WERI-Rb-1 (cell line): ENCODE measurements around the gene SERPINA7.

Experiments used
- DNase-seq: peaks from one replicate; pipeline ENCODE4 v3.0.0-alpha.2; 2020
- H3K27ac ChIP-seq: fragments of 250-450 bp; sonication (Bioruptor Pico); 2 replicates; pipeline ENCODE4 v1.5.1; 2020; ENCODE audit warnings: mild to moderate bottlenecking, moderate library complexity
- H3K27me3 ChIP-seq: fragments of 250-450 bp; sonication (Bioruptor Pico); 2 replicates; pipeline ENCODE4 v1.5.1; 2021; ENCODE audit warnings: mild to moderate bottlenecking, low read depth, moderate library complexity; ENCODE audit not compliant: insufficient read depth, severe bottlenecking
- H3K36me3 ChIP-seq: fragments of 250-450 bp; sonication (Bioruptor Pico); 2 replicates; pipeline ENCODE4 v1.5.1; 2020; ENCODE audit warnings: mild to moderate bottlenecking, moderate library complexity
- H3K4me3 ChIP-seq: 2 replicates; pipeline ENCODE4 v1.5.1; 2011; ENCODE audit warnings: low read depth, mild to moderate bottlenecking, control low read depth, low read length
- H3K9me3 ChIP-seq: fragments of 250-450 bp; sonication (Bioruptor Pico); 2 replicates; pipeline ENCODE4 v1.5.1; 2021; ENCODE audit warnings: mild to moderate bottlenecking, moderate library complexity; ENCODE audit not compliant: severe bottlenecking
- TF ChIP-seq, protein P1 (sequence below): IDR thresholded peaks from 2 replicates; pipeline ENCODE4 v1.5.1; 2011; ENCODE audit warnings: low read depth, mild to moderate bottlenecking, control low read depth, inconsistent platforms, low read length

The SERPINA7 gene, protein sequence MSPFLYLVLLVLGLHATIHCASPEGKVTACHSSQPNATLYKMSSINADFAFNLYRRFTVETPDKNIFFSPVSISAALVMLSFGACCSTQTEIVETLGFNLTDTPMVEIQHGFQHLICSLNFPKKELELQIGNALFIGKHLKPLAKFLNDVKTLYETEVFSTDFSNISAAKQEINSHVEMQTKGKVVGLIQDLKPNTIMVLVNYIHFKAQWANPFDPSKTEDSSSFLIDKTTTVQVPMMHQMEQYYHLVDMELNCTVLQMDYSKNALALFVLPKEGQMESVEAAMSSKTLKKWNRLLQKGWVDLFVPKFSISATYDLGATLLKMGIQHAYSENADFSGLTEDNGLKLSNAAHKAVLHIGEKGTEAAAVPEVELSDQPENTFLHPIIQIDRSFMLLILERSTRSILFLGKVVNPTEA

GRCh38 chrX:106038625-106039024, at the start of gene SERPINA7:
Gene SERPINA7 (minus strand): TSS chrX:106038727. CDS start chrX:106037058, 1,669 bp downstream.
- H3K36me3 ChIP-seq = no peaks in the 10 kb centered on the region
- H3K27ac ChIP-seq = no peak within 1 kb of the TSS
- no peaks in the 10 kb centered on the region for H3K9me3 ChIP-seq
- peaks cover 26% of the 10 kb centered on the region for H3K27me3 ChIP-seq
- TF ChIP-seq, protein P1, sequence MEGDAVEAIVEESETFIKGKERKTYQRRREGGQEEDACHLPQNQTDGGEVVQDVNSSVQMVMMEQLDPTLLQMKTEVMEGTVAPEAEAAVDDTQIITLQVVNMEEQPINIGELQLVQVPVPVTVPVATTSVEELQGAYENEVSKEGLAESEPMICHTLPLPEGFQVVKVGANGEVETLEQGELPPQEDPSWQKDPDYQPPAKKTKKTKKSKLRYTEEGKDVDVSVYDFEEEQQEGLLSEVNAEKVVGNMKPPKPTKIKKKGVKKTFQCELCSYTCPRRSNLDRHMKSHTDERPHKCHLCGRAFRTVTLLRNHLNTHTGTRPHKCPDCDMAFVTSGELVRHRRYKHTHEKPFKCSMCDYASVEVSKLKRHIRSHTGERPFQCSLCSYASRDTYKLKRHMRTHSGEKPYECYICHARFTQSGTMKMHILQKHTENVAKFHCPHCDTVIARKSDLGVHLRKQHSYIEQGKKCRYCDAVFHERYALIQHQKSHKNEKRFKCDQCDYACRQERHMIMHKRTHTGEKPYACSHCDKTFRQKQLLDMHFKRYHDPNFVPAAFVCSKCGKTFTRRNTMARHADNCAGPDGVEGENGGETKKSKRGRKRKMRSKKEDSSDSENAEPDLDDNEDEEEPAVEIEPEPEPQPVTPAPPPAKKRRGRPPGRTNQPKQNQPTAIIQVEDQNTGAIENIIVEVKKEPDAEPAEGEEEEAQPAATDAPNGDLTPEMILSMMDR = no peak
- DNase-seq = no peak
- H3K4me3 ChIP-seq = no peak within 1 kb of the TSS

- no peak for DNase-seq
- Histone ChIP-seq H3K36me3 (no peaks in the 10 kb centered on the region), H3K27ac (no peak overlapping the region), H3K9me3 (no peaks in the 10 kb centered on the region), H3K4me3 (no peak overlapping the region), H3K27me3 (peaks cover 23% of the 10 kb centered on the region)
- TF ChIP-seq, protein P1 = no peak
Measured at GRCh38 chrX:106069048-106069447, 30.5 kb upstream of the SERPINA7 start.

DNA sequence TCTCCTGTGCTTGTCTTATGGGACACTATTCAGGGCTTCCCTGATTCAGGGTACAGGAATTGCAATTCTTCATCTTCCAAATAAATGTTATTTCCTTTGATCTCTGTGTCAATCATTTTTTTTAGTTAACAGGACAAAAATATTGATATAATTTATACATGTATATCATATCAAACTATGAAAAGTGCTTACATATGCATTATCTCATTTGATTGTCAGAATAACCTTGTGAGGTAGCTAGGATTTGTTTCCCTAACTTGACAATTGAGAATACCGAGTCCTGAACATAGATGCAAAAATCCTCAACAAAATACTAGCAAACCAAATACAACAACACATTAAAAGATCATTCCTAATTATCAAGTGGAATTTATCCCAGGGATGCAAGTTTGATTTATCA, 11.5 kb upstream of the SERPINA7 start:
- Histone ChIP-seq H3K27me3 (peaks cover 25% of the 10 kb centered on the region), H3K36me3 (no peaks in the 10 kb centered on the region), H3K27ac (no peak overlapping the region), H3K4me3 (no peak overlapping the region), H3K9me3 (no peaks in the 10 kb centered on the region)
- DNase-seq = no peak
- TF ChIP-seq, protein P1 = no peak

DNA sequence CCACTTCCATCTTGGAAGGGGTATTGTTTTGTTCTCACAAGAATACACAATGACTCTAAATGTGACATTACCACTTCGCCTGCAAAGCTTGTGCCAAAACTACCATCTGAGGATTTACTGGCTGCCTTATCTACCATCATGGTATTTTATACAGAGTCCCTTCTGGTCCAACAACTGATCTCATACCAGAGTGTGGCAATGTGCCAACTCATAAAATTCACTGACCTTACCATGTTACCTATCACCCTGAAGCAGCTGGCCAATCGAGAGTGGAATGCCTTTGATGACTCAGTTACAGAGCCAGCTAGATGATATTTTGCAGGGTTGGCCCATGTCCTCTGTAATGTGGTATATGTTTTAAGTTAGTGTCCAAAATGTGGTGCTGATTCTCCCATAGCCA, 3.8 kb upstream of the SERPINA7 start:
- no peak overlapping the region for H3K27ac ChIP-seq
- no peaks in the 10 kb centered on the region for H3K9me3 ChIP-seq
- TF ChIP-seq, protein P1 = no peak
- H3K4me3 ChIP-seq = no peak overlapping the region
- peaks cover 27% of the 10 kb centered on the region for H3K27me3 ChIP-seq
- H3K36me3 ChIP-seq = no peaks in the 10 kb centered on the region
- no peak for DNase-seq

- DNase-seq = no peak
- TF ChIP-seq, protein P1 = no peak
- no peaks in the 10 kb centered on the region for H3K9me3 ChIP-seq
Measured at GRCh38 chrX:106040861-106041260, 2.3 kb upstream of the SERPINA7 start.

DNA sequence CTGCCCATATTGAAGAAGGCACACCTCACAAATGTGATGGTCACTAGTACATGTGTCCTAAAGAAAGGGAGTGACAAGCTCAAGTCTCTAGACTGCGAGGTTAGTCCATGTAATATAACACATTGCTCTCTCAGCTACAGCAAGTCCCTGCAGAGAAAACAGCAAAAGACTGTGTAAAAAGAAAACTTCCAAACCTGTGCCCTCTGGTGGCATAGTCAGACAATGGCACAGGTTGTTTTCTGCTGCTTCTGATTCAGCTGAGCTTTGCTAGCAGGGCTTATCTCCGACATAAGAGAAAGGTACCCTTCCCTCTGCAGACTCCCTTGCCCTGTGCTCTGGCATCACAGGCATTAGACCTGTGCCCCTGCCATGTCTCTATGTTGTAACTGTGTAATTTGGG, 1.4 kb upstream of the SERPINA7 start:
- Histone ChIP-seq H3K27ac (no peak overlapping the region), H3K36me3 (no peaks in the 10 kb centered on the region), H3K27me3 (peaks cover 19% of the 10 kb centered on the region), H3K9me3 (no peaks in the 10 kb centered on the region), H3K4me3 (no peak overlapping the region)
- TF ChIP-seq, protein P1 = peak; percentile 42
- DNase-seq = no peak

More at GRCh38 chrX:106040861-106041260, 2.3 kb upstream of the SERPINA7 start:
- no peak overlapping the region for H3K27ac ChIP-seq
- no peaks in the 10 kb centered on the region for H3K36me3 ChIP-seq
- peaks cover 19% of the 10 kb centered on the region for H3K27me3 ChIP-seq
- H3K4me3 ChIP-seq = no peak overlapping the region
